Measurements from ENCODE around the gene AURKB. TPM values are rescaled to one million over a fixed set of nuclear protein-coding genes. Genes with fewer than 3 reads are reported as not detected.
A peak's percentile ranks its signal among the peaks of the same experiment; 100 is the strongest.
"Not testable (repeated sequence)": the region's sequence is repeated elsewhere in the genome, so short reads cannot be mapped to it uniquely, and the experiment has no call there.

Gene AURKB
- 22.0 TPM for total RNA-seq

DNA sequence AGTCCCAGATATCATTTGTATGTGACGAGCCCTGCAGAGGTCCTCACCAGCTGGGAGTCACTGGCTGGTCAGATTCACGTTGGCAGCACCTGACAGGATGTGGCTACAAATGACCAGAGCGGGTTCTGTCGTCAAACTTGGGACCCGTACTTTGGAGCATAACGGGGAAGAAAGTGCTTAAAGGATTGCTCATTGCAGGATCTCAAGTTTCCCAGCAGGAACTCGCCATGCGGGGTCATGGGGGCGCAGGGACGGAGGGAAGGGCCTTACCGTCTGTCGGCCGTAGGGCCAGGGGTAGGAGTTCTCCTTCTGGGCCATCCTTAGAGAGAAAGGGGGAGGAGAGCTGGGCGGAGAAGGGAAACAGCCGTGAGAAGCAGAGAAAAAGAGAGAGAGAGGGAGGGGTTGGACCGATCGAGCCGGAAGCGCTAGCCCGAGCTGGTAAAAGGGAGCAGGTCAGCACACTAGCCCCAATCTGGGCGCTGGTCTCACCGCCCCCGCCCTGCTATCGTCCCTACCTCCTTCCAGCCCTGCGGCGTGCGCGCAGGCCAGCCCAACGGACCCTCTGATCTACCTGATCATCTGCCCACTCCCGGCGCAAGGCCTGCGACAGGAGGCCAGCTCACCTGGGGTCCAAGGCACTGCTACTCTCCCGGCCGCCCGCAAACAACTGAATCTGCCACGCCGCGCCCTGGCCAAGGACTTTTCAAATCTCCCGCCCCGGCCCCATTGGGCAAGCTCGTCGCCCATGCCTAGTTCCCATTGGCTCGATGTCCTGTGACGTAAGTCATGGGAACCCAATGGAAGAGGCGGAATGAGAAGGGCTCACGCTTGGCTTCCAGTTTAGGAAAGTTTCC is at the start of gene AURKB:
TSS of gene AURKB (minus strand) at position 669 of the 854 bp plus-strand sequence. CDS start at position 318, 351 bp downstream.
- peak; percentile 90 for ATAC-seq

DNA sequence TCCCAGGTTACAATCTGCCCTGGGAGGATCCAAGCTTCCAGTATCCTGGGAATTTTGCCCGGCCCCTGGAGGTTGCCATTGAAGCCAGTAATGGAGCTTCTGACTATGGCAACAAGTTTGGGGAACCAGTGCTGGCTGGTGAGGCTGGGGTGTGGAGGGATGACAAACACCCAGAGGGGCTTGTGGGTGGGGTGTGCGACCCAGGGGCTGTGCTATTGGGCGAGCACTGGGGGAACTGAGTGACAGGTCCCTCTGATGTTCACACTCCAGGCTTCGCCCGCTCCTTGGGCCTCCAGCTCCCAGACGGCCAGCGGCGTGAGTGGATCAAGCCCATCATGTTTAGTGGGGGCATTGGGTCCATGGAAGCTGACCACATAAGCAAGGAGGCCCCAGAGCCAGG is 47.4 kb upstream of the AURKB start:
- ATAC-seq, result no peak

DNA sequence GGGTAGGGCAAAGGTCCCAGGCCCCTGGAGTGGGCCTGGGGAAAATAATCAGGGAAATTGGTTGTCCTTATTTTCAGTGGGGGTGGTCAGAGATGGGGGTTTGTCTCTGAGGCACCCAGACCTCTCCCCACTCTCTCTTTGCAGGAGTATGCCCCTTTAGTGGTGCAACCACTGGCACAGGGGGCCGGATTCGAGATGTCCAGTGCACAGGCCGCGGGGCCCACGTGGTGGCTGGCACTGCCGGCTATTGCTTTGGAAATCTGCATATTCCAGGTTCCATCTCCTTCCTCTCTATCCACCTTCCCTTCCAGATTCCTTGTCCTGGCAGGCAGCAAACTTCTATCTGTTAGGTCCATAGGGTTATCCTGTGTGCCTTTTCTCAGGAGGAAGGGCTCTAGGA is 46.3 kb upstream of the AURKB start:
- ATAC-seq, result no peak

DNA sequence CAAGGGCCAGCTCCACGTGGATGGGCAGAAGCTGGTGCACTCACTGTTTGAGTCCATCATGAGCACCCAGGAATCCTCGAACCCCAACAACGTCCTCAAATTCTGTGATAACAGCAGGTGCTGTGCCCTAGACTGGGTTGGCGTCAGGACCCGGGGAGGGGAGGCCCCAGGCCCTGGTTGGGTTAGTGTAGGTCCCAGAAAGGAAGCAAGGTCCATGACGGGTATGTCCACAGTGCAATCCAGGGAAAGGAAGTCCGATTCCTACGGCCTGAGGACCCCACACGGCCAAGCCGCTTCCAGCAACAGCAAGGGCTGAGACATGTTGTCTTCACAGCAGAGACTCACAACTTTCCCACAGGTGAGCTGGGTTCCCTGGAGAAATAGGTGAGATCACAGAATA is 45.9 kb upstream of the AURKB start:
- no peak for ATAC-seq

DNA sequence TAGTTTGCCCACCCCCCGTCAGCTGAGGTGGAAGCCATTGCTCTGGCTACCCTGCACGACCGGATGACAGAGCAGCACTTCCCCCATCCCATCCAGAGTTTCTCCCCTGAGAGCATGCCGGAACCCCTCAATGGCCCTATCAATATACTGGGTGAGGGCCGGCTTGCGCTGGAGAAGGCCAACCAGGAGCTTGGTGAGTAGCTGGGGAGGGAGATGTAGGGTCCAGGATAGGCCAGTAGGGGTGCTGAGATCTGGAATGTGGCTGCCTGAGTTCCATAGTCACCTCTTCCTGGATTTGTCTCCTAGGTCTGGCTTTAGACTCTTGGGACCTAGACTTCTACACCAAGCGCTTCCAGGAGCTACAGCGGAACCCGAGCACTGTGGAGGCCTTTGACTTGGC is 45.1 kb upstream of the AURKB start:
- no peak for ATAC-seq

DNA sequence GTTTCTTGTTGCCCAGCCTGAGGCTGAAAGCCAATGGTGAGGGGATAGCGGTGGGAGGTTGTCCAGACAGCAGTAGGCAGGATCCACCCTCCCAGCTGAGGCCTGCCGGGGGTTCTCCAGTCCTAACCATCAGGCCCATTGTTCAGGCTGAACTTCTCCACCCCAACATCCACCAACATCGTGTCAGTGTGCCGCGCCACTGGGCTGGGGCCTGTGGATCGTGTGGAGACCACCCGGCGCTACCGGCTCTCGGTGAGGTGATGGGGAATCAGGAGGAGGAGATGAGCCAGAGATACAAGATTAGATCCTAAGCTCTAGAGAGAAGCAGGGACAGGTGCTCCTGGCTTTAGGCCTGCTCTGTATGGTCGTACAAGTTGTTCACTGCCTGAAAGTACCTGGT is 44.5 kb upstream of the AURKB start:
- no peak for ATAC-seq

DNA sequence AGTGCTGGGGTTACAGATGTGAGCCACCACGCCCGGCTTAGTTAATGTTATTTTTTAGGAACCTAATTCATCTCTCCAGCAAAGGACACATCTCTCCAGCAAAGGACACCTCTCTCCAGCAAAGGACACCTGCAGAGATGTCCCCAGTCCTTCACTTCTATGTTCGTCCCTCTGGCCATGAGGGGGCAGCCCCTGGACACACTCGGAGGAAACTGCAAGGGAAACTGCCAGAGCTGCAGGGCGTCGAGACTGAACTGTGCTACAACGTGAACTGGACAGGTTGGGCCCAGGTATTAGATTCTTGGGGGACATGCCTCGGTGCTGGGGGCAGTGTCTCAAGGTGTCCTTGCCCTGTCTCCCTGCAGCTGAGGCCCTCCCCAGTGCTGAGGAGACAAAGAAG is 43.4 kb upstream of the AURKB start:
- no peak for ATAC-seq

DNA sequence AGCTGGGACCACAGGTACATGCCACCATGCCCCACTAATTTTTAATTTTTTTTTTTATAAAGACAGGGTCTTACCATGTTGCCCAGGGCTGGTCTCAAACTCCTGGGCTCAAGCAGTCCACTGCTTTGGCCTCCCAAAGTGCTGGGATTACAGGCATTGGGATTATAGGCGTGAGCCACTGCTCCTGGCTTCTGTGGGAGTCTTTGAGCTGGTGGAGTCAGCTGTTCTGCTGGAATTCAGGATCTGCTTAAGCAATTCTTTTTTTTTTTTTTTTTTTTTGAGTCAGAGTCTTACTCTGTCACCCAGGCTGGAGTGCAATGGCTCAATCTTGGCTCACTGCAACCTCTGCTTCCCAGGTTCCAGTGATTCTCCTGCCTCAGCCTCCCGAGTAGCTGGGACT is 41.0 kb upstream of the AURKB start:
- ATAC-seq, result not testable (repeated sequence)

DNA sequence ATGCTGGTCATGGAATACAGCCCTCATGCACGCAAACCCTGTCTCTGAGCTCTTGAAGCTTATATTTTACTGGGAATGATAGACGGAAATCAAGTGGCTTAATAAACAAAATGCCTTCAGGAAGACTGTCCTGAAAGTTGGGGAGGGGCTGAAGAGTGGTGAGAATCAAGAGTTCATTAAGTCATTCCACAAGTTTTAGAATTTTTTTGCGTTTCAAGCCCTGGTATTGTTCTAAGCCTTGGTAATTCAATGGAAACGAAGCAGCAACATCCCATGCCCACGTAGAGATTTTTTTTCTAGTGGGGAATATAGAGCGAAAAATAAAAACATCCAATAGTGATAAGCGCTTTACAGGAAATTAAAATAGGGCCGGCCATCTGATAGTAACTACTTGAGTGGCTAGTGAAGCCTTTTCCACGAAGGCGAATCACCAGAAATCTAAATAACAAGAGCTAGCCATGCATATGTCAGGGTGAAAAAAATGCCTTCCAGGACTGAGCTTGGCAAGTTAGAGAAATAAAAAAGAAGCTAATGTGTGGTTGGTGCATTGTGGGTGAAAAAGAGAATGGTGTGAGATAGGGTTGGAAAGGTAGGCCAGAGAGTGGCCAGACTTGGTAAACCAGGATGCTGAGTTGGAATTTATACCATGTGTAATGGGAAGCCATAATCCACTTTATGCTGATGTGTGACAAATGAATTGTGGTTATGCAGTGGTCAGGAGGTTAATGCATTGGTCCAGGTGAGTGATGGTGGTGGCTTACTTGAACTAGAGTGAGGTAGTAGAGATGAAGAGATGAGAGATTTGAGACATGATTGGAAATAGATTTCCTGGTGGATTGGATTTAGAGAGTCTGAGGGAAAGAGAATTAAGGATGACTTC is 39.5 kb upstream of the AURKB start:
- no peak for ATAC-seq

DNA sequence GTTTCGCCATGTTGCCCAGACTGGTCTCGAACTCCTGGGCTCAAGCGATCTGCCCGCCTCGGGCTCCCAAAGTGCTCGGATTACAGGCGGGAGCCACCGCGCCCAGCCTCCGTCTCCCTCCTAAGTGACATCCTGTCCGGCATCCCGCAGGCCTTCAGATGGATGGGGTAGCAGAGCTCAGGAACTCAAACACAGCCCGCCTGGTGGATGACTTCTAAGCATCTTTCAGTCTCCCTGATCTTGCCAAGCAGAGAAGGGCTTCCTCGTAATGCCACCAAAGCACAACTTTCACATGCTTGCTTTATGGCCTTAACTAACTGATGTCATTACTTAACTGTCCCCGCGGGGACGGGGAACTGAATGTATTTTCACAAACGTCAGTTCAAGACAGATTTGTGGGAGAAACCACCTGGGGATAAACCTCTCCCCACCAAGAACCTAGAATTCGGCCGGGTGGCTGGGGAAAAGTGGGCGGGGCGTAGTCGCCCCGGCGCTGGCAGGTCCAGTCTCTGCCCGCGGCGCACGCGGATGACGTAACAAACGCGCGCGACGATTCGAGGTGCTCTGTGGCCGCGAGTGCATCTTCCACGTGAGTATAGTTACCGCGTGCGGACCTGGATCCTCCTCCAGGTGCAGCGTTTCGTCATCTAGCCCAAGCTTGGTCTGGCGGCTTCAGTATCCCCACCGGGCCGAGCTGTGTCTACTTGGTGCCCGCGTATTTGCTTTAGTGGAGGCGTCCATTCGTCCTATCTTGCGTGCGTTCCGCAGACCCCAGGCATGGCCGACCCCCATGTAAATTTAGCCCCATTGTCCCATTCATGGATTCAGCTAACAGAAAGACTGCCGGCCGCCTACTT is 38.6 kb upstream of the AURKB start, which contains the start of gene PFAS:
TSS of gene PFAS (plus strand) at position 539 of the 857 bp plus-strand sequence. CDS start 4,649 bp downstream, outside the sequence.
- ATAC-seq, result peak; percentile 86

DNA sequence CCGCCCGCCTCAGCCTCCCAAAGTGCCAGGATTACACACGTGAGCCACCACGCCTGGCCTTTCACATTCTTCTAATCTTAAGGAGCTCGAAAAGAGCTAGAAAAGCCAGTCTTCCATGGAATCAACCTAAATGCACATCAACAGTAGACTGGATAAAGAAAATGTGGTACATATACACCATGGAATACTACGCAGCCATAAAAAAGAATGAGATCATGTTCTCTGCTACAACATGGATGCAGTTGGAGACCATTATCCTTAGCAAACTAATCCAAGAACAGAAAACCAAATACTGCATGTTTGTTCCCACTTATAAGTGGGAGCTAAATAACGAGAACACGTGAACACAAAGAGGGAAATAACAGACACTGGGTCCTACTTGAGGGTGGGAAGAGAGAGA is 34.4 kb upstream of the AURKB start:
- no peak for ATAC-seq

DNA sequence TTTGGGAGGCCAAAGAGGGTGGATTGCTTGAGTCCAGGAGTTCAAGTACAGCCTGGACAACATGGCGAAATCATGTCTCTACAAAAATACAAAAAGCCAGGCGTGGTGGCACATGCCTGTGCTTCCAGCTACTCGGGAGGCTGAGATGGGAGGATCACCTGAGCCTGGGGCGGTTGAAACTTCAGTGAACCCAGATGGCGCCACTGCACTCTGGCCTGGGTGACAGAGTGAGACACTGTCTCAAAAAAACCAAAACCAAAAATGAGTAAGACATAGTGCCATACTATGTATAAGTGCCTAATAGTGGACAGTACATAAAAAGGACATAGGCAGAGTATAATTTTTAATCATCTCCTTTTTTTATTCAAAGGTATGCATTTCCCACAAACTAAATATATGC is 33.5 kb upstream of the AURKB start:
- no peak for ATAC-seq

DNA sequence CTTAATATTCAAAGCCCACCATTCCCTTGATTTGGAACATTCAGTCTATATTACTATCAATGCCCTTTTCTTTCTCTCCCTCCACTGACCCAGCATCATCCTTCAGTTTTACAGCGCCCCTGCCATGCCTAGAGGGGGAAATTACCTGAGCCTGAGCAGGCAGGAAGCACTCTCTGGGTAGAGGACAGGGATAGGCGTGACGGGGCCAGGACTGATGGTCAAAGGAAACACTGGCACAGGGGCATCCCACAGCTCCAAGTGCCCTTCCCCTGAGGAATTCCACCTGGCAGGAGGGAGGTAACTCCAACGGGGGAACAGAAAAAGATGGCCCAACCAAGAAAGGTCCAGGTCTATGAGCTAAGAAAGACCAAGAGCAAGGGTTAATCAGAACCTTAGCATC is 27.5 kb upstream of the AURKB start:
- ATAC-seq, result no peak

DNA sequence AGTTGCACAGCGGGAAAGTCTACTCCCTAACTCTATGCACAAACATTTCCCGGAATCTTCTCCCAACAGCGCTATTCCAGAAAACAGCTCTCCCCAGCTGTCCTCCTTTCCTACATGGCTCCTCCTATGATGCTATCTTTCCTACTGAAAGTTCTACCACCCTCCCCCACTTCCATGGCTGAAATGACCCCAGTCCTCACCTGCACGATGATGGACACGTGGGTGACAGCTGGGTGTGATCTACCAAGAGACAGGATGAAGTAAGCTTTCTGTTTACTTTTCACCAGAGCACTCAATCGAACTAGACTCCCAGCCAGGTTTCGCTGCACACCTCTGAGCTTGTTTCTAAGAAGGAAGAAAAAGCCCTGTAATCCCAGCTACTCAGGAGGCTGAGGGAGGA is 26.8 kb upstream of the AURKB start:
- no peak for ATAC-seq

DNA sequence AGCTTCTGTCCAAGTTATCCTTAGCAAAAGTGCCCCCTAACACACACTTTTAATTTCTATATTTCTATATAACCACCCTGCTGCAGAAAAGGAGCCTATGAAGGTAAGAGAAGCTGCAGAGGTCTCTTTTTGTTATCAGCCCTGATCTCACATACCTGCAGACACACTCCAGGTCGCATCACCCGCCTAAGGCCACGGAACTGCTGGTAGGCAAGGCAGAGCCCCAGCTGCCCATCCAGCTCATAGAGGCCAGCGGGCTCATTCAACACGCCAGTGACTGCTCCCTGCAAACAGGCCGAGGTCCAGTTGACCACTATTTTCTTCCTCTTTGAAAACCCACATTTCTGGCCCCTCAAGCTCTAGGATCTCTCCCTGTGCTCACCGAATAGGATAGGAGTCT is 25.3 kb upstream of the AURKB start:
- ATAC-seq, result no peak

DNA sequence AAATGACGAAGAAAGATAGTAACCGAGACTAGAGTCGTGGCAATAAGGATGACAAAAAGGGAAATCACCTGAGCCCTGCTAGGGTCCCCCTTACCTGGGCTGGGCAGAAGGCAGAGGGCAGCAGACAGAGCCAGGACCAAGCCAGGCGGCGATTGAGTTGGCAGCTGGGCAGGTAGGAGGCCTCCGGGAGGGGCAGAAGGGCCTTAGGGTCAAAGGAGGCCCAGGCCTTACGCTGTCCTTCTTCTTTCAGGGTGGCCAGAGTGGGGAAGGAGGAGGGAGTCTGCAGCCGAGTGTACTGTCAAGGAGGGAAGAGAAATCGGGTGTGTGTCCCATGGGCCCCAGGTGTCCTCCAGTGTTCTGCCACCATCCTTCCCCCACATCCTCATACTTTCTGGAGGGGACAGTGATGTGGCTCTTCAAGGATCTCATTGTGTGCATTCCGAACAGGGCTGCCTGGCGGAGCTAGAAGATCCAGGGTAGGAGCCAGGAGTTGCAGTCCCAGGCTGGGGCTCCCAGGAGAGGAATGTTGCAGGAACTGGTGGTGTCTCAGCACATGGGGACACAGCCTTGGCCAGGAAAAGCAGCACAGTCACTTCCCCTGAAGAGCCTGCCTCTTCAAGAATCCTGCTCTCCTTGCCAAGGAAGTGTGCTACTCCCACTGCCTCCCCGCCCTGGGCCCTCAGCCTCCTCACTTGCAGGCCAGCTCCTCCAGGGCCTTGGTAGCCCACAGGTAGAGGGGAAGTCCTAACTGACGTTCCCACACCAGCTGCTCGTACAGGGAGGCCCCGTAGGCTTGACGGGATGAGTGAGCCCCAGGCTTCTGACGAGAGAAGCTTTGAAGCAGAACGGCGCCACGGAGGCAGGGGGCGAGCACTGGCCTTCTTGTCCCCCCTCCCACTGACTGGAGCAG is 24.2 kb upstream of the AURKB start:
- ATAC-seq, result no peak

DNA sequence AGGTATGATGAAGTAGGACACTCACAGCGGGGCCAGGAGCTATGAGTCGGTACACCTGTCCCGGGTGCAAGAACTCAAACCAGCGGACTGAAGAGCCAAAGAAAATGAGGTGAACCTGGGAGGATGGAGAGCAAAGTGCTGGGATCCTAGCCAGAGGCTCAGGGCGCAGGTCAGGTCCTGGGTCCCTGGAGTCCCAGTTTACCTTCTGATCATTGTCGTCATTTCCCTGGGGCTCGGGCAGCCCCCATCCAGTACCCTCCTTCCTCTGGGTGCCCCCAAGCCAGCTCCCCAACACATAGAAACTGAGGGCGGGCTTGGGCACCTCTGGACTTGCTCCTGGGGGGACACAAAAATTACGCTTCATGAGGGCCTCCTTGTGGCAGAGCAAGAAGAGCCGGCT is 21.3 kb upstream of the AURKB start:
- ATAC-seq, result no peak

DNA sequence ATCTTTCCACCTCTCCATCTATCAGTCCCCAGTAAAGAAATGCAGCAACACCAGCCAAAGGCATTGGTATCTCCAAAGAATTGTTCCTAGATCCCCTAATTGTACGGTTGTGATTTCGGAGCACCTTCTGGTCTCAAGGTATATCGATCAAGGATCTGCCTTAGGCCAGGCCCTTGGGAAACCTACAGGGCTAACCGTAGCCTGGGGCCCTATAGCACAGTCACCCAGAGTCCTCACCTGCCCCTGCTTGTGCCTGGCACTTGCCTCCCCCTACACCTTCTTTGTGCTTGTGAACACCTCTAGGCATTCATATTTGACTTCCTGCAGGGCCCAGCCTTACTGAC is 16.8 kb upstream of the AURKB start:
- no peak for ATAC-seq

DNA sequence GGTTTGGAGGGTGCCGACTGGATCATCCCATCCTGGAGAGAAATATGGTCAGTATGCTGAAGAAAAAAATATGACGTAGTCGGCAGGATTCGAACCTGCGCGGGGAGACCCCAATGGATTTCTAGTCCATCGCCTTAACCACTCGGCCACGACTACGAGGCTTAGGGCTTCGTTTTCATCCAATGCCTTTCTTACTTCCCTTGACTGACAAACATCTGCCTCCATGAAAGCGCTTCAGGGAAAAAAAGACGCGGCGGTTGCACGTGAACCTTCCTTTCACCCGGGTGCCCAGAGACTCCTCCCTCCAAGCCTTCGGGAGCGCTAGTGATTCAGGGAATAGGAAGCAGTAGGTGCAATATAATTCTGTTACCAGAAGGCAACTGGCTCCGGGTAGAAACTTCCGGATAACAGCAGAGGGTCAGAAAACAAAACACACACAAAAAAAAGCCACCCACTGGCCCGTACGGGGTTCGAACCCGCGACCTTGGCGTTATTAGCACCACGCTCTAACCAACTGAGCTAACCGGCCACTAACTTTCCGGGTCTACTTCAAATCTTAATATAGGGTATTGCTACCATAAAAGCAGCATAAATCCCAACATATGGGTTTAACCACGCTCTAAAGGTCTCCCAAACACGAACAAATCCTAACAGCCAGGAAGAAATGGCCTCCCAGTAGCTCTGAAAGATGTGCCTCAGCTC is 16.3 kb upstream of the AURKB start:
- ATAC-seq, result no peak

DNA sequence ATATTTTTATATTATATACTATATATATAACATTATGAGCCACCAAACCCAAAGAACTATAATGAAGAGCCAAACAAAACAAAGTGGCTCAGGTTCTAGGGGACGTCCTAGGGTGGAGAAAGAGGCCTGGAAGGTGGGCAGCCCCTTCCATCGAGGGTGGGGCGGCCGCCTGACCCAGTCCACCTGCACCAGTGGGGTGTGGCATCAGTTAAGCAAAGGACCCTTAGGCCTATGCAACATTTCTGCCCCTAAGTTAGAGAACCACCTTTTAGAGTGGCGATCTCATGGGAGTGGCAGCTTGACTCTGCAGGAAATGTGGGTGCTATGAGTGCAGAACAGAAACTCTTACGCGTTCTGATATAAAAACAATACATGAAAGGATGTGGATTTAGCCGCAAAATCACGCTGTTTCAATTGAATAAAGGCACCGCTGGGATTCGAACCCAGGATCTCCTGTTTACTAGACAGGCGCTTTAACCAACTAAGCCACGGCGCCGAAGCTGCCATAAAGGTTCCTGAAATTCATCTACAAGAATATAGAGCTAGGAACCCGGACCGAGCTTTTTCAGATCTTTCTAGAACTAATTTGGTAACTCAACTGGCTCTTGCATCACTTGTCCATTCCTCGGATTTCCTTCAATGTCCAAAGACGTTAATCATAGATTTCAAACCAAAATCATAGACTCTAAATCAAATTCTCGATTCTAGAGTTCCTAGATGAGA is 15.6 kb upstream of the AURKB start:
- no peak for ATAC-seq
